Smooth muscle cell (in vitro differentiated cells): Measurements from ENCODE around the gene MLEC. TPM values are rescaled to one million over a fixed set of nuclear protein-coding genes. Genes with fewer than 3 reads are reported as not detected.

Experiments
- DNase-seq: peaks from one replicate; lab custom pipeline; 2025; ENCODE audit not compliant: unreplicated experiment; lab: John Stamatoyannopoulos, UW
- H2AFZ ChIP-seq: fragments of 200-600 bp; sonication (generic); 2 replicates; pipeline ENCODE4 v1.6.0; 2016; ENCODE audit warnings: antibody characterized with exemption, low read depth, mild to moderate bottlenecking
- H3F3A ChIP-seq: fragments of 200-600 bp; sonication (generic); 2 replicates; pipeline ENCODE4 v1.6.0; 2017; ENCODE audit warnings: antibody characterized with exemption, low read depth
- H3K27ac ChIP-seq: fragments of 200-600 bp; sonication (generic); 2 replicates; pipeline ENCODE4 v1.5.1; 2016; ENCODE audit warnings: low read depth, mild to moderate bottlenecking
- H3K27me3 ChIP-seq: fragments of 200-600 bp; sonication (generic); 2 replicates; pipeline ENCODE4 v1.6.1; 2016; ENCODE audit warnings: low read depth, mild to moderate bottlenecking
- H3K36me3 ChIP-seq: fragments of 200-600 bp; sonication (generic); 2 replicates; pipeline ENCODE4 v1.5.1; 2016; ENCODE audit warnings: low read depth
- H3K4me1 ChIP-seq: fragments of 200-600 bp; sonication (generic); 2 replicates; pipeline ENCODE4 v1.5.1; 2016; ENCODE audit warnings: low read depth
- H3K4me2 ChIP-seq: fragments of 200-600 bp; sonication (generic); 2 replicates; pipeline ENCODE4 v1.6.0; 2016; ENCODE audit warnings: mild to moderate bottlenecking
- H3K4me3 ChIP-seq: fragments of 200-600 bp; sonication (generic); 2 replicates; pipeline ENCODE4 v1.5.1; 2016; ENCODE audit warnings: mild to moderate bottlenecking
- H3K79me2 ChIP-seq: fragments of 200-600 bp; sonication (generic); 2 replicates; pipeline ENCODE4 v1.6.0; 2016; ENCODE audit warnings: low read depth, mild to moderate bottlenecking
- H3K9ac ChIP-seq: fragments of 200-600 bp; sonication (generic); 2 replicates; pipeline ENCODE4 v1.6.0; 2016; ENCODE audit warnings: low read depth
- H3K9me3 ChIP-seq: fragments of 200-600 bp; sonication (generic); replicated peaks from 2 replicates; pipeline ENCODE4 v1.5.1; 2016; ENCODE audit warnings: low read depth
- H4K20me1 ChIP-seq: fragments of 200-600 bp; sonication (generic); 2 replicates; pipeline ENCODE4 v1.6.0; 2016; ENCODE audit warnings: low read depth
- WGBS: methylation state at CpG from one replicate; pipeline ENCODE4 v1.1.7; 2016; ENCODE audit warnings: low lambda C conversion rate; 5-methylcytosine and 5-hydroxymethylcytosine counted together
- polyA plus RNA-seq: library from polyadenylated mRNA; unstranded; fragments of >200 nt; fragmentation: Nextera tagmentation; extraction: Ambion mirVana; gene quantifications from 2 replicates; pipeline ENCODE4 v1.2.1, GENCODE V29; 2016
- total RNA-seq: library from RNA; depleted of rRNA; stranded (reverse); fragments of >200 nt; gene quantifications from 2 replicates; pipeline ENCODE4 v1.2.3, GENCODE V29; 2014
- TF ChIP-seq, protein P1 (sequence below): fragments of 200-600 bp; sonication (generic); IDR thresholded peaks from 2 replicates; pipeline ENCODE4 v1.5.1; 2017; ENCODE audit warnings: borderline replicate concordance, mild to moderate bottlenecking, antibody characterized with exemption; ENCODE audit not compliant: insufficient read depth, poor library complexity, severe bottlenecking

Gene MLEC
- total and polyA plus RNA-seq, 2 experiments from 2014 or later: 70.7 to 230 TPM

DNA sequence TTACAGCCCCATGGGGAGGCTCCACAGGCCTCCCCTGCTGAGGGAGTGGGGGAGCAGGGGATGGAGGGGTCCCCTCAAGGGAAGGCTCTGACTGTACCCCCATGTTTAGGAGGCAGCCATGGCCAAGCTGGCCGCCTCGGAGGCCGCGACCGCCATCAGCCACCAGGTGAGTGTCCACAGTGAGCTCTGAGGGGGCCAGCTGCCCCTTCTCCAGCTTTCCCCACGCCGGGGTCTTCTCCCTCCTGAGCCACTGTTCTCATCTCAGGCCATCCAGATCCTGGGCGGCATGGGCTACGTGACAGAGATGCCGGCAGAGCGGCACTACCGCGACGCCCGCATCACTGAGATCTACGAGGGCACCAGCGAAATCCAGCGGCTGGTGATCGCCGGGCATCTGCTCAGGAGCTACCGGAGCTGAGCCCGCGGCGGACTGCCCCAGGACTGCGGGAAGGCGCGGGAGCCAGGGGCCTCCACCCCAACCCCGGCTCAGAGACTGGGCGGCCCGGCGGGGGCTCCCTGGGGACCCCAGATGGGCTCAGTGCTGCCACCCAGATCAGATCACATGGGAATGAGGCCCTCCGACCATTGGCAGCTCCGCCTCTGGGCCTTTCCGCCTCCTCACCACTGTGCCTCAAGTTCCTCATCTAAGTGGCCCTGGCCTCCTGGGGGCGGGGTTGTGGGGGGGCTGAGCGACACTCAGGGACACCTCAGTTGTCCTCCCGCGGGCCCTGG, 52.2 kb downstream of the MLEC start:
- no peaks in the 10 kb centered on the region for H3K79me2 ChIP-seq
- H3K4me1 ChIP-seq: no peaks in the 10 kb centered on the region
- no peaks in the 10 kb centered on the region for H4K20me1 ChIP-seq
- no peaks in the 10 kb centered on the region for H3K9me3 ChIP-seq
- DNase-seq: no peak
- H3K4me2 ChIP-seq: no peak overlapping the region
- H3K4me3 ChIP-seq: no peak overlapping the region
- H3K27ac ChIP-seq: no peak overlapping the region
- no peak overlapping the region for H2AFZ ChIP-seq
- H3F3A ChIP-seq: no peaks in the 10 kb centered on the region
- TF ChIP-seq, protein P1, sequence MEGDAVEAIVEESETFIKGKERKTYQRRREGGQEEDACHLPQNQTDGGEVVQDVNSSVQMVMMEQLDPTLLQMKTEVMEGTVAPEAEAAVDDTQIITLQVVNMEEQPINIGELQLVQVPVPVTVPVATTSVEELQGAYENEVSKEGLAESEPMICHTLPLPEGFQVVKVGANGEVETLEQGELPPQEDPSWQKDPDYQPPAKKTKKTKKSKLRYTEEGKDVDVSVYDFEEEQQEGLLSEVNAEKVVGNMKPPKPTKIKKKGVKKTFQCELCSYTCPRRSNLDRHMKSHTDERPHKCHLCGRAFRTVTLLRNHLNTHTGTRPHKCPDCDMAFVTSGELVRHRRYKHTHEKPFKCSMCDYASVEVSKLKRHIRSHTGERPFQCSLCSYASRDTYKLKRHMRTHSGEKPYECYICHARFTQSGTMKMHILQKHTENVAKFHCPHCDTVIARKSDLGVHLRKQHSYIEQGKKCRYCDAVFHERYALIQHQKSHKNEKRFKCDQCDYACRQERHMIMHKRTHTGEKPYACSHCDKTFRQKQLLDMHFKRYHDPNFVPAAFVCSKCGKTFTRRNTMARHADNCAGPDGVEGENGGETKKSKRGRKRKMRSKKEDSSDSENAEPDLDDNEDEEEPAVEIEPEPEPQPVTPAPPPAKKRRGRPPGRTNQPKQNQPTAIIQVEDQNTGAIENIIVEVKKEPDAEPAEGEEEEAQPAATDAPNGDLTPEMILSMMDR: no peak
- no peaks in the 10 kb centered on the region for H3K27me3 ChIP-seq
- 97% methylated on average over 38 of the region's 38 CpGs for WGBS
- no peaks in the 10 kb centered on the region for H3K36me3 ChIP-seq
- H3K9ac ChIP-seq: no peak overlapping the region

DNA sequence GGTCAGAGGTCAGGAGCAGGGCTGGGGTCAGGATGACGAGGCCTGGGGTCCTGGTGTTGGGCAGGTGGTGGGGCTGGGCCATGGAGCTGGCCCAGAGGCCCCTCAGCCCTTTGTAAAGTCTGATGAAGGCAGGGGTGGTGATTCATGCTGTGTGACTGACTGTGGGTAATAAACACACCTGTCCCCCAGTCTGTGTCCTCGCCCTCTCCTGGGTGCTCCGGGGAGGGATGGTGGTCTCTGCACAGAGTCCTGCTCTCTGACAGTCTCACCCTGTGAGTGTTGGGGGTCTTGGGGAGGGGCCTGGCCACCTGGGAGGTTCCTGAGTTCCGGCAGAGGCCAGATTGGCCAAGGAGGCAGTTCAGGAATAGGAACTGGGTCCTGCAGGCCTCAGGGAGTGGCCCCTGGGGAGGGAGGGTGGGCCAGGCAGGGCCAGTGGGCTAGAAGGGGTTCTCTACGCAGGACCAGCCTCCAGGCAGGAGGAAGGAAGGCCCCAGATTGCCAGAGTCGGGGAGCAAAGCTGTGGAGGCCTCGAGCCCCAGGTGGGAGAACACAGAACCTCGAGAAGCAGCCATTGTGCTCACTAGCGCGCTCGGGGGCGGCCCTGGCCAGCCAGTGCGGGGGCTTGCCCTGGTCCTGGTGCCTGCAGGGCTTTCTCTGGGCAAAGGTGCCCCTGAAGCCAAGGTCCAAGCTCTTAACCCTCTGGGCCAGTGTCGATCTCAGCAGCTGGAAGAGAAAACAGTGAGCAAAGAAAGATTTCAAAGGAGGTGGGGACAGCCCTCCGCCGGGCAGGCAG, 53.1 kb downstream of the MLEC start:
- TF ChIP-seq, protein P1: no peak
- DNase-seq: no peak
- no peak overlapping the region for H2AFZ ChIP-seq
- H3K9ac ChIP-seq: no peak overlapping the region
- no peaks in the 10 kb centered on the region for H3K27me3 ChIP-seq
- H3K36me3 ChIP-seq: no peaks in the 10 kb centered on the region
- WGBS: 87% methylated on average over 16 of the region's 16 CpGs
- no peaks in the 10 kb centered on the region for H4K20me1 ChIP-seq
- H3K4me1 ChIP-seq: no peaks in the 10 kb centered on the region
- no peaks in the 10 kb centered on the region for H3F3A ChIP-seq
- no peaks in the 10 kb centered on the region for H3K9me3 ChIP-seq
- no peak overlapping the region for H3K4me3 ChIP-seq
- H3K27ac ChIP-seq: no peak overlapping the region
- no peaks in the 10 kb centered on the region for H3K79me2 ChIP-seq
- H3K4me2 ChIP-seq: no peak overlapping the region

DNA sequence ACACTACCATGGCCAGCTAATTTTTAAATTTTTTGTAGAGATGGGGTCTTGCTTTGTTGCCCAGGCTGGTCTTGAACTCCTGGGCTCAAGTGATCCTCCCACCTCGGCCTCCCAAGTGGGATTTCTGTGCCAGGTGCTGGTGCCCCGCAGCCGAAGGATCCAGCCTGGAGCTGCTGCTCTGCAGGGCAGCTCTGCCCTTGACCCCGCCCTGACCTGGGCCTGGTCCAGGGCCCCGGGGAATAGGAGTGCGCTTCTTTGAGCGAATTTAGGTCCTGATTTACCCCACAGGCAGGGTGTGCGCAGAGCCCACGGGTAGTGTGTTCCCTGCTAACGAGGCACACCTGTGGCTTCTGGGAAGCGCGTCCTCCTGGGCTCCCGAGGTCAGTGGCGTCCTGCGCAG, 53.9 kb downstream of the MLEC start:
- H3K4me1 ChIP-seq: no peaks in the 10 kb centered on the region
- no peak overlapping the region for H3K4me2 ChIP-seq
- TF ChIP-seq, protein P1: no peak
- H3K9me3 ChIP-seq: no peaks in the 10 kb centered on the region
- H3K79me2 ChIP-seq: no peaks in the 10 kb centered on the region
- no peak overlapping the region for H3K27ac ChIP-seq
- H3K4me3 ChIP-seq: no peak overlapping the region
- 93% methylated on average over 15 of the region's 15 CpGs for WGBS
- no peaks in the 10 kb centered on the region for H3K27me3 ChIP-seq
- no peak overlapping the region for H3K9ac ChIP-seq
- no peaks in the 10 kb centered on the region for H3K36me3 ChIP-seq
- H4K20me1 ChIP-seq: no peaks in the 10 kb centered on the region
- DNase-seq: no peak
- H2AFZ ChIP-seq: no peak overlapping the region
- H3F3A ChIP-seq: no peaks in the 10 kb centered on the region
